Stomach (tissue), 9 donors: Measurements from ENCODE around the gene IPO4. TPM values are rescaled to one million over a fixed set of nuclear protein-coding genes. Genes with fewer than 3 reads are reported as not detected.
A peak's percentile ranks its signal among the peaks of the same experiment; 100 is the strongest.

Experiments
- DNase-seq, 2 donors: peaks; one replicate each; pipeline versions ENCODE4 v3.0.0 to v3.0.0-alpha.2; 2013 to 2019
- H3K27ac ChIP-seq, 5 donors: fragments of 200-600 bp in 4 of 5; sonication (generic) in 4 of 5; one replicate each; pipeline ENCODE4 v1.5.1; 2013 to 2019; ENCODE audit warnings: mild to moderate bottlenecking in 1 of 5, moderate library complexity in 1 of 5
- H3K27me3 ChIP-seq, 3 donors: fragments of 200-600 bp; sonication (generic); one replicate each; pipeline ENCODE4 v1.5.1; 2017 to 2019; ENCODE audit warnings: mixed run types in 1 of 3
- H3K36me3 ChIP-seq, 4 donors: fragments of 200-600 bp; sonication (generic); 1 replicate in 3 of 4; 2 replicates in 1 of 4; pipeline ENCODE4 v1.5.1; 2016 to 2019
- H3K4me1 ChIP-seq, 4 donors: fragments of 200-600 bp; sonication (generic); one replicate each; pipeline ENCODE4 v1.5.1; 2016 to 2019
- H3K4me3 ChIP-seq, 4 donors: fragments of 200-600 bp; sonication (generic) in 3 of 4; one replicate each; pipeline ENCODE4 v1.5.1; 2016 to 2019; ENCODE audit warnings: mild to moderate bottlenecking in 1 of 4
- H3K9me3 ChIP-seq, 4 donors: fragments of 200-600 bp; sonication (generic); one replicate each; pipeline ENCODE4 v1.5.1; 2016 to 2019
- CTCF ChIP-seq, 7 experiments: fragments of 450-650 bp in 4 of 7; fragments of 200-600 bp in 3 of 7; sonication (generic) in 3 of 7; IDR thresholded peaks; one replicate each; pipeline ENCODE4 v1.5.1; 2016 to 2019; ENCODE audit warnings: antibody characterized with exemption in 7 of 7, control low read depth in 2 of 7, mild to moderate bottlenecking in 1 of 7
- EP300 ChIP-seq: sonication (generic); formaldehyde crosslinking; IDR thresholded peaks from one replicate; pipeline ENCODE4 v1.6.1; 2017; ENCODE audit warnings: antibody characterized with exemption
- POLR2A ChIP-seq, 4 donors: fragments of 450-650 bp; IDR thresholded peaks; one replicate each; pipeline ENCODE4 v1.6.1; 2016; ENCODE audit warnings: antibody characterized with exemption in 4 of 4, control low read depth in 2 of 4, mild to moderate bottlenecking in 1 of 4, moderate library complexity in 1 of 4
- POLR2AphosphoS5 ChIP-seq, 3 donors: sonication (generic); formaldehyde crosslinking; IDR thresholded peaks; one replicate each; pipeline ENCODE4 v1.6.1; 2016; ENCODE audit warnings: antibody characterized with exemption in 3 of 3
- WGBS, 5 donors: extraction: QIAGEN DNeasy Blood & Tissue Kit in 3 of 5; methylation state at CpG; one replicate each; pipeline versions ENCODE4 v1.1.5 to v1.1.7; 2013 to 2018; 5-methylcytosine and 5-hydroxymethylcytosine counted together
- intact Hi-C: fragments of 100-400 bp; cut with DNase I; formaldehyde crosslinking; loops from one replicate; pipeline ENCODE4 v1.15.1; 2023; ENCODE audit warnings: low total_unique reads
- polyA plus RNA-seq, 3 donors: library from polyadenylated mRNA; stranded (reverse); fragments of 200-250 nt; gene quantifications; one replicate each; pipeline ENCODE4 v1.2.3, GENCODE V29; 2013
- total RNA-seq, 5 donors: library from RNA; depleted of rRNA; stranded (reverse); fragments of >200 nt; gene quantifications; one replicate each; pipeline versions ENCODE4 v1.1.0 to v1.2.3, GENCODE V29; 2014 to 2016
- donor health status: healthy with polysubstance abuse.
- donor health status: Bipolar disorder and iron deficiency.
- donor health status: healthy.

The IPO4 gene
- total and polyA plus RNA-seq, 8 donors, result 9.3 to 227 (median 14.9) TPM

GRCh38 chr14:24236689-24237462, 48.3 kb upstream of the IPO4 start:
- 89 to 93% (median 92%) methylated on average over 6 of the region's 6 CpGs for WGBS, 5 donors

GRCh38 chr14:24235804-24236688, 47.4 kb upstream of the IPO4 start:
- Histone ChIP-seq H3K9me3 (no peaks in the 10 kb centered on the region), H3K36me3 (peaks cover 49 to 67% (median 59%) of the 10 kb centered on the region in 4 donors), H3K27me3 (no peaks in the 10 kb centered on the region), H3K4me1 (peaks cover 42 to 87% (median 69%) of the 10 kb centered on the region in 4 donors), H3K4me3 (no peak overlapping the region), H3K27ac (peak overlapping the region in 1 of 5 donors; percentile 96)
- no peak for TF ChIP-seq EP300
- TF ChIP-seq CTCF (IDR thresholded peaks at IDR 0.05), result no peak
- TF ChIP-seq POLR2AphosphoS5 (IDR thresholded peaks at IDR 0.05), result no peak
- TF ChIP-seq POLR2A (IDR thresholded peaks at IDR 0.05), result no peak
- intact Hi-C loops, result no loop called here
- DNase-seq, result no peak
- WGBS, 5 donors, result 88 to 97% (median 92%) methylated on average over 5 of the region's 5 CpGs

More at GRCh38 chr14:24236689-24237462, 48.3 kb upstream of the IPO4 start:
- H3K9me3 ChIP-seq, result no peaks in the 10 kb centered on the region
- H3K4me3 ChIP-seq, result no peak overlapping the region
- peaks cover 42 to 88% (median 70%) of the 10 kb centered on the region in 4 donors for H3K4me1 ChIP-seq
- H3K27me3 ChIP-seq, result no peaks in the 10 kb centered on the region
- intact Hi-C loops, result no loop called here
- H3K36me3 ChIP-seq, result peaks cover 49 to 70% (median 62%) of the 10 kb centered on the region in 4 donors
- peak overlapping the region in 1 of 5 donors; percentile 96 for H3K27ac ChIP-seq
- no peak for TF ChIP-seq CTCF (IDR thresholded peaks at IDR 0.05)
- no peak for DNase-seq

- peaks cover 29 to 83% (median 62%) of the 10 kb centered on the region in 4 donors for H3K4me1 ChIP-seq
- intact Hi-C loops, result no loop called here
These were observed 45.7 kb upstream of the IPO4 start for GRCh38 chr14:24234095-24235005.

More at GRCh38 chr14:24234095-24235005, 45.7 kb upstream of the IPO4 start:
- 49 to 75% (median 71%) methylated on average over 3 of the region's 3 CpGs for WGBS, 5 donors
- Histone ChIP-seq H3K4me3 (peak overlapping the region in 1 of 4 donors; percentile 77), H3K27me3 (no peaks in the 10 kb centered on the region), H3K36me3 (peaks cover 36 to 50% (median 44%) of the 10 kb centered on the region in 4 donors), H3K27ac (peak overlapping the region in 3 of 5 donors; percentile 88 to 96 (median 92)), H3K9me3 (no peaks in the 10 kb centered on the region)
- DNase-seq, result no peak
- no peak for TF ChIP-seq POLR2A (IDR thresholded peaks at IDR 0.05)
- TF ChIP-seq CTCF (IDR thresholded peaks at IDR 0.05), result no peak
- no peak for TF ChIP-seq POLR2AphosphoS5 (IDR thresholded peaks at IDR 0.05)
- TF ChIP-seq EP300, result no peak
